Liver (tissue), 9 donors: ENCODE measurements around the gene BMPER. TPM values are rescaled to one million over a fixed set of nuclear protein-coding genes. Genes with fewer than 3 reads are reported as not detected.

ENCODE experiments used
- DNase-seq: peaks from one replicate; pipeline ENCODE4 v3.0.0-alpha.2; 2017; ENCODE audit warnings: low spot score
- H3K27ac ChIP-seq, 2 donors: one replicate each; pipeline ENCODE4 v1.7.0; 2013; ENCODE audit warnings: inconsistent platforms in 2 of 2, low read length in 2 of 2, control low read depth in 1 of 2, low read depth in 1 of 2, mild to moderate bottlenecking in 1 of 2
- H3K27me3 ChIP-seq, 4 donors: one replicate each; pipeline versions ENCODE4 v1.6.1 to v1.7.0; 2013; ENCODE audit warnings: low read length in 3 of 4, inconsistent platforms in 1 of 4, mild to moderate bottlenecking in 1 of 4, moderate library complexity in 1 of 4; ENCODE audit not compliant: control insufficient read depth in 4 of 4, insufficient read depth in 4 of 4
- H3K36me3 ChIP-seq, 4 donors: one replicate each; pipeline versions ENCODE4 v1.6.1 to v1.7.0; 2013; ENCODE audit warnings: low read length in 3 of 4, mild to moderate bottlenecking in 3 of 4, low read depth in 1 of 4, moderate library complexity in 1 of 4; ENCODE audit not compliant: control insufficient read depth in 4 of 4, insufficient read depth in 3 of 4
- H3K4me1 ChIP-seq, 4 donors: one replicate each; pipeline versions ENCODE4 v1.6.1 to v1.7.0; 2013; ENCODE audit warnings: low read length in 3 of 4, mild to moderate bottlenecking in 3 of 4, moderate library complexity in 1 of 4; ENCODE audit not compliant: control insufficient read depth in 4 of 4, insufficient read depth in 4 of 4
- H3K4me3 ChIP-seq, 3 donors: one replicate each; pipeline versions ENCODE4 v1.6.1 to v1.7.0; 2013; ENCODE audit warnings: low read length in 3 of 3, control low read depth in 1 of 3, low read depth in 1 of 3, mild to moderate bottlenecking in 1 of 3
- H3K9ac ChIP-seq, 2 donors: one replicate each; pipeline ENCODE4 v1.7.0; 2013; ENCODE audit warnings: low read length in 2 of 2, mild to moderate bottlenecking in 2 of 2, moderate library complexity in 2 of 2, control low read depth in 1 of 2, low read depth in 1 of 2
- H3K9me3 ChIP-seq, 4 donors: one replicate each; pipeline versions ENCODE4 v1.6.1 to v1.7.0; 2013; ENCODE audit warnings: low read length in 3 of 4; ENCODE audit not compliant: control insufficient read depth in 4 of 4
- ATF3 ChIP-seq: IDR thresholded peaks from 2 replicates; pipeline ENCODE4 v1.6.1; 2016; ENCODE audit warnings: antibody characterized with exemption
- CTCF ChIP-seq: fragments of 150-350 bp; IDR thresholded peaks from 2 replicates; pipeline ENCODE4 v1.5.1; 2017; ENCODE audit warnings: improper control_type of control experiment, low read depth, low read length; ENCODE audit not compliant: missing input control
- EGR1 ChIP-seq, 2 donors: IDR thresholded peaks; 2 replicates each; pipeline ENCODE4 v1.6.1; 2016 to 2018; ENCODE audit warnings: antibody characterized with exemption in 2 of 2, low read depth in 2 of 2
- FOXA1 ChIP-seq: IDR thresholded peaks from 2 replicates; pipeline ENCODE4 v1.6.1; 2016; ENCODE audit warnings: antibody characterized with exemption
- FOXA2 ChIP-seq: IDR thresholded peaks from 2 replicates; pipeline ENCODE4 v1.6.1; 2016; ENCODE audit warnings: antibody characterized with exemption
- GABPA ChIP-seq, 2 donors: IDR thresholded peaks in 1 of 2; conservative IDR thresholded peaks in 1 of 2; 2 replicates each; pipeline ENCODE4 v1.6.1; 2016; ENCODE audit warnings: antibody characterized with exemption in 2 of 2, mild to moderate bottlenecking in 1 of 2, moderate library complexity in 1 of 2
- HNF4A ChIP-seq, 2 donors: conservative IDR thresholded peaks; 2 replicates each; pipeline ENCODE4 v1.6.1; 2016; ENCODE audit warnings: antibody characterized with exemption in 2 of 2, mild to moderate bottlenecking in 2 of 2
- HNF4G ChIP-seq: IDR thresholded peaks from 2 replicates; pipeline ENCODE4 v1.6.1; 2016; ENCODE audit warnings: antibody characterized with exemption
- JUND ChIP-seq, 2 donors: IDR thresholded peaks; 2 replicates each; pipeline ENCODE4 v1.6.1; 2016; ENCODE audit warnings: antibody characterized with exemption in 2 of 2
- MAX ChIP-seq: IDR thresholded peaks from 2 replicates; pipeline ENCODE4 v1.6.1; 2016; ENCODE audit warnings: antibody characterized with exemption
- NR2F2 ChIP-seq: IDR thresholded peaks from 2 replicates; pipeline ENCODE4 v1.6.1; 2016; ENCODE audit warnings: antibody characterized with exemption
- RAD21 ChIP-seq, 2 donors: IDR thresholded peaks; 2 replicates each; pipeline ENCODE4 v1.6.1; 2016; ENCODE audit warnings: antibody characterized with exemption in 2 of 2, mild to moderate bottlenecking in 2 of 2
- RXRA ChIP-seq, 2 donors: IDR thresholded peaks; 2 replicates each; pipeline ENCODE4 v1.6.1; 2017 to 2018; ENCODE audit warnings: antibody characterized with exemption in 2 of 2, mild to moderate bottlenecking in 1 of 2
- SP1 ChIP-seq: IDR thresholded peaks from 2 replicates; pipeline ENCODE4 v1.6.1; 2018; ENCODE audit warnings: antibody characterized with exemption, mild to moderate bottlenecking
- TAF1 ChIP-seq: conservative IDR thresholded peaks from 2 replicates; pipeline ENCODE4 v1.6.1; 2016; ENCODE audit warnings: antibody characterized with exemption, mild to moderate bottlenecking
- YY1 ChIP-seq: IDR thresholded peaks from 2 replicates; pipeline ENCODE4 v1.6.1; 2016; ENCODE audit warnings: antibody characterized with exemption, mild to moderate bottlenecking
- ZBTB33 ChIP-seq: IDR thresholded peaks from 2 replicates; pipeline ENCODE4 v1.6.1; 2016; ENCODE audit warnings: antibody characterized with exemption
- WGBS: extraction: QIAGEN DNeasy Blood & Tissue Kit; methylation state at CpG from one replicate; pipeline ENCODE4 v1.1.7; 2013; 5-methylcytosine and 5-hydroxymethylcytosine counted together
- polyA plus RNA-seq, 2 donors: library from polyadenylated mRNA; stranded (reverse) in 1 of 2; unstranded in 1 of 2; fragments of 200-250 nt in 1 of 2; fragments of >200 nt in 1 of 2; fragmentation: Nextera tagmentation in 1 of 2; extraction: Ambion mirVana in 1 of 2; gene quantifications; one replicate each; pipeline versions ENCODE4 v1.2.1 to v1.2.3, GENCODE V29; 2013 to 2015
- total RNA-seq, 2 donors: library from RNA; depleted of rRNA; stranded (reverse); fragments of >200 nt; gene quantifications; one replicate each; pipeline ENCODE4 v1.2.3, GENCODE V29; 2014
- donor health status: healthy.
- donor health status: healthy.
- donor health status: healthy.
- donor health status: healthy.
- donor health status: healthy.

Gene BMPER
- total and polyA plus RNA-seq, 4 donors: 4.0 to 8.5 (median 6.2) TPM

- Histone ChIP-seq H3K4me1 (no peaks in the 10 kb centered on the region), H3K9ac (no peak overlapping the region), H3K27me3 (no peaks in the 10 kb centered on the region), H3K9me3 (no peaks in the 10 kb centered on the region), H3K4me3 (no peak overlapping the region), H3K36me3 (no peaks in the 10 kb centered on the region), H3K27ac (no peak overlapping the region)
- no peak for DNase-seq
- TF ChIP-seq HNF4G (no peak), CTCF (no peak), TAF1 (no peak), NR2F2 (no peak), ZBTB33 (no peak), RXRA (IDR thresholded peaks at IDR 0.05) (no peak), GABPA (IDR thresholded peaks at IDR 0.05 in 1 of 2, conservative IDR thresholded peaks at IDR 0.05 in 1 of 2) (no peak), FOXA2 (no peak), SP1 (no peak), RAD21 (IDR thresholded peaks at IDR 0.05) (no peak), FOXA1 (no peak), ATF3 (no peak), MAX (no peak), JUND (IDR thresholded peaks at IDR 0.05) (no peak), HNF4A (conservative IDR thresholded peaks at IDR 0.05) (no peak), EGR1 (IDR thresholded peaks at IDR 0.05; ENCODE audit: low read depth in 2 of 2) (no peak)
- WGBS: 68% methylated on average over 3 of the region's 3 CpGs
These were observed 21.2 kb downstream of the BMPER start for GRCh38 chr7:33926535-33926934.

- no peaks in the 10 kb centered on the region for H3K9me3 ChIP-seq
- no peak overlapping the region for H3K9ac ChIP-seq
- TF ChIP-seq CTCF: no peak
- no peak for TF ChIP-seq NR2F2
- TF ChIP-seq MAX: no peak
- TF ChIP-seq ZBTB33: no peak
- no peak for TF ChIP-seq RXRA (IDR thresholded peaks at IDR 0.05)
- no peak for TF ChIP-seq HNF4G
- TF ChIP-seq YY1: no peak
- no peak for TF ChIP-seq HNF4A (conservative IDR thresholded peaks at IDR 0.05)
- TF ChIP-seq TAF1: no peak
- DNase-seq: no peak
- H3K4me3 ChIP-seq: no peak overlapping the region
- H3K27me3 ChIP-seq: no peaks in the 10 kb centered on the region
- H3K4me1 ChIP-seq: peaks cover 0 to 3% (median 1%) of the 10 kb centered on the region in 4 donors
- no peaks in the 10 kb centered on the region for H3K36me3 ChIP-seq
- H3K27ac ChIP-seq: no peak overlapping the region
- 80% methylated on average over 7 of the region's 7 CpGs for WGBS
These were observed 23.6 kb downstream of the BMPER start for GRCh38 chr7:33928986-33929385.
